ENCODE data around the gene ZNF594.
"Not testable (repeated sequence)": the region's sequence is repeated elsewhere in the genome, so short reads cannot be mapped to it uniquely, and the experiment has no call there.

DNA sequence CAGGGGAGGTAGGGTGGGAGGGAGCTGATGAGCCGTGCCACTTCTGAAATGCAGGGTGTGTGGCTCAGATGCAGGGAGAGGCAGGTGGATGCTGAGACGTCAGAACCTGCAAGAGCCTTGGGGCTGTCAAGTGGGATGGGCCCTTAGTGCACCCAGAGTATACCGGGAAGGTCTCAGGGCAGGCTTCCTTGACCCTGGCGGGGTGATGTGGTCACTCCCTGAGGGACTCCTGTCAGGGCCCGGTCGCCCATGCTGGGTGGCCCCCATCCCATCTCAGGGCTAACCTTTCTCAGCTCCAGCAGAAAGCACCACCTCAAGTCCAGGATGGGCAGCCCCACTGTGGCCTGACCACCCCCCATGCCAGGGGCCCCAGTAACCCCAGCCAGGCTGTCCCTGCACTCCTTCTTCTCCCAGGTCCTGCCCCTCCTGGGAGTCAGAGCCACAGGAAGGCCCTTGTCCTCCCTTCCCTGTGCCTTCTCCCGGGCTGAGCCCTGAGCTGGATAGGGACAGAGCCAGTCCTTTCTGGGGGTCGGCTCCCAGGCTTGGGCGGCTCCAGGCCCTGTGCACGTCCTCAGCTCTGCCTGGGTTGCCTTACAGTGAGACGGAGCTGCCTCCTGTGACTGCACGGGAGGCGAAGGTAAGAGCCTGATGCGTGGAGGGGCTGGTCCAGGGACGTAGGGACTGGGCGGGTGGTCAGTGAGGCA lies 59.7 kb downstream of the ZNF594 start:
- not testable (repeated sequence) for TF ChIP-seq POLR2A (IDR thresholded peaks at IDR 0.05)
- TF ChIP-seq, protein P1, sequence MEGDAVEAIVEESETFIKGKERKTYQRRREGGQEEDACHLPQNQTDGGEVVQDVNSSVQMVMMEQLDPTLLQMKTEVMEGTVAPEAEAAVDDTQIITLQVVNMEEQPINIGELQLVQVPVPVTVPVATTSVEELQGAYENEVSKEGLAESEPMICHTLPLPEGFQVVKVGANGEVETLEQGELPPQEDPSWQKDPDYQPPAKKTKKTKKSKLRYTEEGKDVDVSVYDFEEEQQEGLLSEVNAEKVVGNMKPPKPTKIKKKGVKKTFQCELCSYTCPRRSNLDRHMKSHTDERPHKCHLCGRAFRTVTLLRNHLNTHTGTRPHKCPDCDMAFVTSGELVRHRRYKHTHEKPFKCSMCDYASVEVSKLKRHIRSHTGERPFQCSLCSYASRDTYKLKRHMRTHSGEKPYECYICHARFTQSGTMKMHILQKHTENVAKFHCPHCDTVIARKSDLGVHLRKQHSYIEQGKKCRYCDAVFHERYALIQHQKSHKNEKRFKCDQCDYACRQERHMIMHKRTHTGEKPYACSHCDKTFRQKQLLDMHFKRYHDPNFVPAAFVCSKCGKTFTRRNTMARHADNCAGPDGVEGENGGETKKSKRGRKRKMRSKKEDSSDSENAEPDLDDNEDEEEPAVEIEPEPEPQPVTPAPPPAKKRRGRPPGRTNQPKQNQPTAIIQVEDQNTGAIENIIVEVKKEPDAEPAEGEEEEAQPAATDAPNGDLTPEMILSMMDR (IDR thresholded peaks at IDR 0.05 in 4 of 5, conservative IDR thresholded peaks at IDR 0.05 in 1 of 5), result not testable (repeated sequence)
